HFFc6 (cell line): ENCODE results near the gene ADAM17. TPM values are rescaled to one million over a fixed set of nuclear protein-coding genes. Genes with fewer than 3 reads are reported as not detected.
"Not testable (repeated sequence)": the region's sequence is repeated elsewhere in the genome, so short reads cannot be mapped to it uniquely, and the experiment has no call there.

Experiments
- DNase-seq: peaks from one replicate; pipeline ENCODE4 v3.0.0-alpha.2; 2018
- H3K27ac Mint-ChIP-seq: 2 replicates; pipeline ENCODE4 v1.8.0; 2020; ENCODE audit warnings: mild to moderate bottlenecking, mixed read lengths
- H3K27me3 Mint-ChIP-seq: 2 replicates; pipeline ENCODE4 v1.8.0; 2021; ENCODE audit warnings: mild to moderate bottlenecking, moderate library complexity, mixed read lengths; ENCODE audit not compliant: insufficient read depth
- H3K36me3 Mint-ChIP-seq: 2 replicates; pipeline ENCODE4 v1.8.0; 2021; ENCODE audit warnings: low read depth, mixed read lengths
- H3K4me1 Mint-ChIP-seq: 2 replicates; pipeline ENCODE4 v1.8.0; 2020; ENCODE audit warnings: low read depth, mixed read lengths
- H3K4me3 Mint-ChIP-seq: 2 replicates; pipeline ENCODE4 v1.8.0; 2020; ENCODE audit warnings: mild to moderate bottlenecking, moderate library complexity, mixed read lengths
- H3K9me3 Mint-ChIP-seq: 2 replicates; pipeline ENCODE4 v1.8.0; 2020; ENCODE audit warnings: mild to moderate bottlenecking, mixed read lengths
- total RNA-seq, 6 experiments: library from RNA; stranded (reverse); fragmentation: NEBNext Ultra II Directional; extraction: Animal tissue kit (Norgen Biotek cat#: 25700); gene quantifications; 2 replicates in 1 of 6; 3 replicates in 5 of 6; pipeline ENCODE4 v1.2.3, GENCODE V29; 2021
- TF ChIP-seq, protein P1 (sequence below): fragments of 200-600 bp; sonication (generic); IDR thresholded peaks from 2 replicates; pipeline ENCODE4 v1.5.0; 2021; ENCODE audit warnings: antibody characterized with exemption, mild to moderate bottlenecking

ADAM17 gene
- total RNA-seq, 6 experiments from 2014 or later: 16.0 to 20.0 (median 19.4) TPM

DNA sequence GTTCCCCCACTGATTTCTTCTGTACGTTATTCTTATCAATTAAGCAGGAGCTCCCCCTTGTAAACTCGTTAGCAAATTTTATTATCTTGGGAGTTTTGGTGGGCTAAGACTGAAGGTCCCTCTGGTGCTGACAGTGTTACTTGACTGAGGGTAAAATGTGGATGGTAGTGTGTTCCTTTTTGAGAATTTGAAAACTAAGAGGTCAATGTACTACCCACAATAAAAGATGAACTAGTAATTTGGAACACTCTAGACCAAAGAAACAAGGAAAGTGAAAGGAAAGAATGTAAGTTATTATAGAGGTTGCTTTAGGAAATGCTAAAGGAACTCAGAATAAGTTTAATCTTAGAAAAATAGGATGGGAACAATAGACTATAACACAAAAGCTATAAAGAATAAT lies 40.1 kb upstream of the ADAM17 start:
- TF ChIP-seq, protein P1, sequence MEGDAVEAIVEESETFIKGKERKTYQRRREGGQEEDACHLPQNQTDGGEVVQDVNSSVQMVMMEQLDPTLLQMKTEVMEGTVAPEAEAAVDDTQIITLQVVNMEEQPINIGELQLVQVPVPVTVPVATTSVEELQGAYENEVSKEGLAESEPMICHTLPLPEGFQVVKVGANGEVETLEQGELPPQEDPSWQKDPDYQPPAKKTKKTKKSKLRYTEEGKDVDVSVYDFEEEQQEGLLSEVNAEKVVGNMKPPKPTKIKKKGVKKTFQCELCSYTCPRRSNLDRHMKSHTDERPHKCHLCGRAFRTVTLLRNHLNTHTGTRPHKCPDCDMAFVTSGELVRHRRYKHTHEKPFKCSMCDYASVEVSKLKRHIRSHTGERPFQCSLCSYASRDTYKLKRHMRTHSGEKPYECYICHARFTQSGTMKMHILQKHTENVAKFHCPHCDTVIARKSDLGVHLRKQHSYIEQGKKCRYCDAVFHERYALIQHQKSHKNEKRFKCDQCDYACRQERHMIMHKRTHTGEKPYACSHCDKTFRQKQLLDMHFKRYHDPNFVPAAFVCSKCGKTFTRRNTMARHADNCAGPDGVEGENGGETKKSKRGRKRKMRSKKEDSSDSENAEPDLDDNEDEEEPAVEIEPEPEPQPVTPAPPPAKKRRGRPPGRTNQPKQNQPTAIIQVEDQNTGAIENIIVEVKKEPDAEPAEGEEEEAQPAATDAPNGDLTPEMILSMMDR: no peak
- Mint-ChIP-seq H3K4me3 (no peak overlapping the region; the same call in 1 of the 2 replicates), H3K27me3 (peaks cover 1% of the 10 kb centered on the region; the same call in 1 of the 2 replicates), H3K36me3 (peaks cover 42% of the 10 kb centered on the region), H3K4me1 (peaks cover 56% of the 10 kb centered on the region), H3K9me3 (peaks cover 11% of the 10 kb centered on the region), H3K27ac (peak overlapping the region; percentile 86)
- no peak for DNase-seq

DNA sequence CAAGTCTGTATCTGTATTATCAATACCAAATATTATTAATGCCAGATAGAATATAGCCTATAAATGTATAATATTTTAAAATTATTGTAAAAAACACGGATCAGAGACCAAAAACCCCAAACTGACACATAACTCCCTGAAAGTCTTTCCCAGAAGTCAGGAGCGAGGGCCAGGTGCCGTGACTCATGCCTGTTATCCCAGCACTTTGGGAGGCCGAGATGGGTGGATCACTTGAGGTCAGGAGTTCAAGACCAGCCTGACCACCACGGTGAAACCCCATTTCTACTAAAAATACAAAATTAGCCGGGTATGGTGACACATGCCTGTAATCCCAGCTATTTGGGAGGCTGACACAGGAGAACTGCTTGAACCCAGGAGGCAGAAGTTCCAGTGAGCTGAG lies 39.6 kb upstream of the ADAM17 start:
- H3K27me3 Mint-ChIP-seq: not testable (repeated sequence)
- Mint-ChIP-seq H3K4me1 (peaks cover 61% of the 10 kb centered on the region), H3K9me3 (peaks cover 11% of the 10 kb centered on the region), H3K4me3 (peak overlapping the region; percentile 22; the same call in 1 of the 2 replicates), H3K27ac (peak overlapping the region; percentile 86), H3K36me3 (peaks cover 38% of the 10 kb centered on the region)
- peak; percentile 33 for DNase-seq

DNA sequence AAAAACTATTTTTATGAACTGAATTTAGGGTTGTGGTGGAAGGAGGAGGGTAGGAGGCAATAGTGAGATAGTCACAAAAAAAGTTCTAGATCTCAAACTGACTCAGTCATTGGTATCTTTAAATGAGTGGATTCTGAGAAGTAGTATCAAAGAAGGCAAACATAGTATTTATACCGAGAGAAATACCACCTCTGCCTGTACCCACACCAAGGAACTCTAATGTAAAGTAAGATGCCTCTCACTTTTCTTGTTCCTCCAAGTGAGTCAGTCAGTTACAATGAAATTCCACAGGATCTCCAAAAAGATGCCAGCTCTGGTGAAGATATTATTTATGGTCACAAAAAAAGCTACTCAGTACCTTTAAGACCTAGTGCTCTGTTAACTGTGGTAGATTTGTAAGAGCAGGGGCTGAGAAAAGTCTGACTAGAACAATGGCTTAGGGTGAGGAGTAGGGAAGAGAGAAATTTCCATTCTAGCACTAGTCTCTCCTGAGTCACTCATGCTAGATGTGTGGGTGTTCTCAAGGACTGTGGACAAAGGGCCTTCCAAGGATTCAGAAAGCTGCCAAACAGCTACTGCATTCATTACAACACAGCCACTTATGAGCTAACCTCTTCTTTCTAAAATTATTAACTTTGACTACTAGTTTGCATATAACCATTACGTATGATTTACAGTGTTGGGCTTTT lies 38.9 kb upstream of the ADAM17 start:
- Mint-ChIP-seq H3K27ac (peak overlapping the region; percentile 86), H3K36me3 (peaks cover 33% of the 10 kb centered on the region), H3K27me3 (peaks cover 1% of the 10 kb centered on the region; the same call in 1 of the 2 replicates), H3K9me3 (peaks cover 4% of the 10 kb centered on the region), H3K4me3 (peak overlapping the region; percentile 22; the same call in 1 of the 2 replicates), H3K4me1 (peaks cover 65% of the 10 kb centered on the region)
- TF ChIP-seq, protein P1: no peak
- peak; percentile 82 for DNase-seq

DNA sequence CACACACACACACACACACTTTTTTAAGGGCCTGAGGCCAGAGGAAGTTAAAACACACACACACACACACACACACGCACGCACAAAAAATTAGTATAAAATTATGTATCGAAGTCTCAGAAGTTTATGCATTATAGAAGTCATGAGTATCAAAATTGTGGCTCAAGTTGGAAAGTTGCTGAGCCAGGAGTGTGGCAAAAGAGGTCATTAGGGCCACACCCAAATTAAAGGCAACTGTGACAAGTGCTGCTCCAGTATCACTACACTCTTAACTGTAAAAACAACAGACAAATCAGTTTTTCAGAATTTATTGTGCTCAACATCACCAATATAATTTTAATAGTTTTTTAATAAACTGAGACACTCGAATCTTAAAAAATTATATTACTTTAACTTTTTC lies 38.3 kb upstream of the ADAM17 start:
- no peaks in the 10 kb centered on the region; the same call in 1 of the 2 replicates for H3K9me3 Mint-ChIP-seq
- H3K4me1 Mint-ChIP-seq: peaks cover 65% of the 10 kb centered on the region
- no peak overlapping the region for H3K4me3 Mint-ChIP-seq
- TF ChIP-seq, protein P1: no peak
- peaks cover 28% of the 10 kb centered on the region for H3K36me3 Mint-ChIP-seq
- peaks cover 1% of the 10 kb centered on the region; the same call in 1 of the 2 replicates for H3K27me3 Mint-ChIP-seq
- H3K27ac Mint-ChIP-seq: peak overlapping the region; percentile 86
- DNase-seq: no peak

DNA sequence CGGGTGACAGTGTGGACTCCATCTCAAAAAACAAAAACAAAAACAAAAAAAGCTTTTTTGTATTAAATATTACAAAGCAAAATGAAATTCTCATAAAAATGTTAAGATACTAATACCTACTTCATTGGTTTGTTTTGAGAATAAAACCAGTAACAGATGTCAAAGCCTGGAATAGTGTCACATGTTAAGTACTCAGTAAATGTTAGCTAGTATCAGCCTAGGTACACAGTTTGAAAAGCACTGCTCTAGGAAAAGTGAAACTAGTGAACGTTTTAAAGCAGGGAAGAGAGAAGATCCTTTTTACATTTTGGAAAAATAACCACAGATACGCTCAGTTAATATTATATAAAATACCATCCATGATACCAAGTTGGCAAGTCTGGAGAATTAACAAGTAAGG lies 37.1 kb upstream of the ADAM17 start:
- H3K27me3 Mint-ChIP-seq: no peaks in the 10 kb centered on the region
- peaks cover 16% of the 10 kb centered on the region for H3K36me3 Mint-ChIP-seq
- H3K27ac Mint-ChIP-seq: peak overlapping the region; percentile 65; the same call in 1 of the 2 replicates
- TF ChIP-seq, protein P1: no peak
- H3K4me1 Mint-ChIP-seq: peaks cover 65% of the 10 kb centered on the region
- H3K4me3 Mint-ChIP-seq: no peak overlapping the region; the same call in 1 of the 2 replicates
- DNase-seq: no peak
- no peaks in the 10 kb centered on the region for H3K9me3 Mint-ChIP-seq

DNA sequence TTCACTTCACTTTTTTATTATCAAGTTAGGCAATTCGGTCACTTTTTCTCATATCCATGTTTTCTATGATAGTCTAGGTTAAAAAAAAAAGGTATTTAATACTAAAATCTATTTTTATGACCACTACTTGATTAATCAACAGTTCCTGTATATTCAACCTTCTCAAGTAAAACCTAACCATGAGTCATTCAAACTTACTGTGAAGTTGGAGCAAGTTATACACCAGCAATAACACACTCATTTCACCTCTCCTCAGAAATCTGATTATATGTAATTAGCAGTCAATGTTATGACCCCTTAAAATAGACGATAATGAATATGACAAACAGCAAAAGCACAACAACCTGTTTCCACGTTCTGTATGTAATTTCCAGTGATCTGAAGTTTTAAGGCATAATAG lies 35.0 kb upstream of the ADAM17 start:
- TF ChIP-seq, protein P1: no peak
- Mint-ChIP-seq H3K27ac (peak overlapping the region; percentile 21; the same call in 1 of the 2 replicates), H3K4me1 (peaks cover 49% of the 10 kb centered on the region), H3K9me3 (no peaks in the 10 kb centered on the region), H3K4me3 (no peak overlapping the region), H3K36me3 (peaks cover 28% of the 10 kb centered on the region), H3K27me3 (no peaks in the 10 kb centered on the region)
- no peak for DNase-seq
